Measurements from ENCODE around the gene CDKN1B. TPM values are rescaled to one million over a fixed set of nuclear protein-coding genes. Genes with fewer than 3 reads are reported as not detected.

CDKN1B gene
- total RNA-seq, 1 donor from 2014 or later, result 78.9 TPM

DNA sequence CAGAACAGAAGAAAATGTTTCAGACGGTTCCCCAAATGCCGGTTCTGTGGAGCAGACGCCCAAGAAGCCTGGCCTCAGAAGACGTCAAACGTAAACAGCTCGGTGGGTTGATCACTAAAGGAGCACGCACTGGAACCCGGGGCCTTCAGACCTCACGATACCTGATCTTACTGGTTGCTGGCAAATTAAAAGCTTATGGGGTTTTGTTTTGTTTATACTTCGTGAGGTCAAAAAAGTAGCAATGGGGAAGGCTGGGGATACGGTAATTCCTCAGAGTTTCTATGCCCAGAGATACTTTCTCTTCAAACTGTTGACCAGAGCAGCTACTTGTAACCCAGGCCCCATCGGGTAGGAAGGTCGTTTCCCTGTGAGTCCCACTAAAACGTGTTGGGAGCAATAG lies 1.7 kb downstream of the CDKN1B start:
- peak overlapping the region; percentile 97 for H3K4me3 Mint-ChIP-seq (ENCODE audit: unreplicated experiment)
- no peak for DNase-seq (ENCODE audit: extremely low spot score, unreplicated experiment)
- peaks cover 51% of the 10 kb centered on the region for H3K36me3 Mint-ChIP-seq (ENCODE audit: unreplicated experiment)
- TF ChIP-seq, protein P1, sequence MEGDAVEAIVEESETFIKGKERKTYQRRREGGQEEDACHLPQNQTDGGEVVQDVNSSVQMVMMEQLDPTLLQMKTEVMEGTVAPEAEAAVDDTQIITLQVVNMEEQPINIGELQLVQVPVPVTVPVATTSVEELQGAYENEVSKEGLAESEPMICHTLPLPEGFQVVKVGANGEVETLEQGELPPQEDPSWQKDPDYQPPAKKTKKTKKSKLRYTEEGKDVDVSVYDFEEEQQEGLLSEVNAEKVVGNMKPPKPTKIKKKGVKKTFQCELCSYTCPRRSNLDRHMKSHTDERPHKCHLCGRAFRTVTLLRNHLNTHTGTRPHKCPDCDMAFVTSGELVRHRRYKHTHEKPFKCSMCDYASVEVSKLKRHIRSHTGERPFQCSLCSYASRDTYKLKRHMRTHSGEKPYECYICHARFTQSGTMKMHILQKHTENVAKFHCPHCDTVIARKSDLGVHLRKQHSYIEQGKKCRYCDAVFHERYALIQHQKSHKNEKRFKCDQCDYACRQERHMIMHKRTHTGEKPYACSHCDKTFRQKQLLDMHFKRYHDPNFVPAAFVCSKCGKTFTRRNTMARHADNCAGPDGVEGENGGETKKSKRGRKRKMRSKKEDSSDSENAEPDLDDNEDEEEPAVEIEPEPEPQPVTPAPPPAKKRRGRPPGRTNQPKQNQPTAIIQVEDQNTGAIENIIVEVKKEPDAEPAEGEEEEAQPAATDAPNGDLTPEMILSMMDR (IDR thresholded peaks at IDR 0.05), result no peak
- no peaks in the 10 kb centered on the region for H3K9me3 Mint-ChIP-seq (ENCODE audit: unreplicated experiment)
- H3K27ac Mint-ChIP-seq (ENCODE audit: unreplicated experiment), result peak overlapping the region; percentile 99
- no peaks in the 10 kb centered on the region for H3K27me3 Mint-ChIP-seq (ENCODE audit: unreplicated experiment)
- H3K4me1 Mint-ChIP-seq (ENCODE audit: unreplicated experiment), result peaks cover 64% of the 10 kb centered on the region

DNA sequence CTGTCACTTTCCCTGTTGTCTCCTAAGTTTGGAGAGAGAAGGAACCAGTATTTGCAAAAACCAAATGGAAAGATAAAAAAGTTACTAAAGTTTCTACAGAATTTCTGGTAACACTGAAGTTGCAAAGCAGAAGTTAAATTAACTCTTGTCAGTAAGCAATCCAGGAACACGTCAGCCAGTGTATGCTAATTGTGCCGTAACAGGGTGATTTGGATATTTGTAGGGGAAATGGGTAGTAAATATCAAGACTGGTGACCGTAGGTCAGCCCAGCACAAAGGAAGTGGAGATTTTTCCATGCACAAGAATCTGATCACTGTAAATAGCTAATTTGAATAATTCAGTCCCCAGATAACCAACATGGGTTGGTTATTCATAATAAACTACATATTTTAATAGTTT lies 2.3 kb downstream of the CDKN1B start:
- DNase-seq (ENCODE audit: extremely low spot score, unreplicated experiment), result no peak
- Mint-ChIP-seq H3K4me3 (ENCODE audit: unreplicated experiment) (peak overlapping the region; percentile 97), H3K36me3 (ENCODE audit: unreplicated experiment) (peaks cover 51% of the 10 kb centered on the region), H3K4me1 (ENCODE audit: unreplicated experiment) (peaks cover 57% of the 10 kb centered on the region), H3K27me3 (ENCODE audit: unreplicated experiment) (no peaks in the 10 kb centered on the region), H3K9me3 (ENCODE audit: unreplicated experiment) (no peaks in the 10 kb centered on the region), H3K27ac (ENCODE audit: unreplicated experiment) (peak overlapping the region; percentile 99)
- TF ChIP-seq, protein P1 (IDR thresholded peaks at IDR 0.05), result no peak

DNA sequence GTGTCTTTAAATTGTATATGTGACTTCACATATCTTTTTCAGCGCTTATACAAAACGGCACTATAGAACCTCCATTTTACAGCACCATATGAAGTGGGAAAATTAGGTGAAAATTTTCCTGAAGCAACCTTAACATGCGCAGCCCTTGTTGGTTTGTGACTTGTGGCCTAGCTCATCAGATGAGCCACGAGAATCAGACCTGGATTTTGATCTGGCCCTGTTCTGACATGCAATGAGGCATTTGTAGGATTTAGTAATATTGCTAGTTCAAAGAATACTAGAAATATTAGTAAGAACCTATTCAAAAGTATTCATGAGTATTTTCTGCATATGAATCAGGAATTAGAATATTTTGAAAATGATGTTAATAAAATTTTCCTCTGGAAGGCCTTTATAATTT lies 2.9 kb downstream of the CDKN1B start:
- peaks cover 51% of the 10 kb centered on the region for H3K36me3 Mint-ChIP-seq (ENCODE audit: unreplicated experiment)
- peaks cover 52% of the 10 kb centered on the region for H3K4me1 Mint-ChIP-seq (ENCODE audit: unreplicated experiment)
- peak overlapping the region; percentile 99 for H3K27ac Mint-ChIP-seq (ENCODE audit: unreplicated experiment)
- peak overlapping the region; percentile 97 for H3K4me3 Mint-ChIP-seq (ENCODE audit: unreplicated experiment)
- no peaks in the 10 kb centered on the region for H3K27me3 Mint-ChIP-seq (ENCODE audit: unreplicated experiment)
- TF ChIP-seq, protein P1 (IDR thresholded peaks at IDR 0.05), result no peak
- no peaks in the 10 kb centered on the region for H3K9me3 Mint-ChIP-seq (ENCODE audit: unreplicated experiment)
- no peak for DNase-seq (ENCODE audit: extremely low spot score, unreplicated experiment)

GRCh38 chr12:12720672-12721161 lies 3.5 kb downstream of the CDKN1B start:
- Mint-ChIP-seq H3K4me3 (ENCODE audit: unreplicated experiment) (peak overlapping the region; percentile 97), H3K9me3 (ENCODE audit: unreplicated experiment) (no peaks in the 10 kb centered on the region), H3K36me3 (ENCODE audit: unreplicated experiment) (peaks cover 51% of the 10 kb centered on the region), H3K4me1 (ENCODE audit: unreplicated experiment) (peaks cover 47% of the 10 kb centered on the region), H3K27me3 (ENCODE audit: unreplicated experiment) (no peaks in the 10 kb centered on the region), H3K27ac (ENCODE audit: unreplicated experiment) (peak overlapping the region; percentile 99)
- no peak for DNase-seq (ENCODE audit: extremely low spot score, unreplicated experiment)
- TF ChIP-seq, protein P1 (IDR thresholded peaks at IDR 0.05), result no peak

GRCh38 chr12:12721176-12721751 lies 4.1 kb downstream of the CDKN1B start:
- Mint-ChIP-seq H3K4me3 (ENCODE audit: unreplicated experiment) (peak overlapping the region; percentile 97), H3K4me1 (ENCODE audit: unreplicated experiment) (peaks cover 41% of the 10 kb centered on the region), H3K27me3 (ENCODE audit: unreplicated experiment) (no peaks in the 10 kb centered on the region), H3K27ac (ENCODE audit: unreplicated experiment) (peak overlapping the region; percentile 99), H3K9me3 (ENCODE audit: unreplicated experiment) (no peaks in the 10 kb centered on the region), H3K36me3 (ENCODE audit: unreplicated experiment) (peaks cover 51% of the 10 kb centered on the region)
- TF ChIP-seq, protein P1 (IDR thresholded peaks at IDR 0.05), result no peak
- no peak for DNase-seq (ENCODE audit: extremely low spot score, unreplicated experiment)
